Measurements from ENCODE around the gene RBM6. TPM values are rescaled to one million over a fixed set of nuclear protein-coding genes. Genes with fewer than 3 reads are reported as not detected.

Gene RBM6
- total and polyA plus RNA-seq, 9 of the 15 experiments (the other 6 are each of a cell fraction or from before 2014, with no cell fraction given): 19.9 to 82.2 (median 57.8) TPM

- no peak overlapping the region for H2AFZ ChIP-seq (ENCODE audit: low read depth, low read length)
- in situ Hi-C loops (cut with MboI): no loop called here
- H3K4me3 ChIP-seq: no peak overlapping the region
- H3K9ac ChIP-seq (ENCODE audit: insufficient read depth in 1 of 2, low read depth in 2 of 2, low read length in 2 of 2): no peak overlapping the region
- no TSS peak for BruUV-seq (replicated peaks)
- H3K9me1 ChIP-seq (ENCODE audit: control insufficient read depth, insufficient read depth, low read length): no peaks in the 10 kb centered on the region
- no peak for FAIRE-seq
- H3K27me3 ChIP-seq (ENCODE audit: control insufficient read depth in 2 of 2, insufficient read depth in 2 of 2, low read length in 2 of 2): no peaks in the 10 kb centered on the region
- ChIA-PET POLR2A (no interaction called here), CTCF (ENCODE audit: low intra/inter-chr PET ratio) (no interaction called here)
- peaks cover 33% of the 10 kb centered on the region; the same call in 2 of the 3 replicates for H3K36me3 ChIP-seq (ENCODE audit: control insufficient read depth, insufficient read depth, low read length)
- peaks cover 4% of the 10 kb centered on the region; the same call in 1 of the 3 replicates for H3K79me2 ChIP-seq (ENCODE audit: control insufficient read depth, insufficient read depth, low read length)
- H3K27ac ChIP-seq (ENCODE audit: extremely low read depth, low read depth, low read length): no peak overlapping the region
- no peaks in the 10 kb centered on the region for H4K20me1 ChIP-seq (replicated peaks; ENCODE audit: control insufficient read depth, insufficient read depth, low read length)
- no peak overlapping the region for H3K4me2 ChIP-seq (ENCODE audit: insufficient read depth, low read length)
- no peaks in the 10 kb centered on the region for H3K4me1 ChIP-seq (replicated peaks in 1 of 2; ENCODE audit: control insufficient read depth in 2 of 2, insufficient read depth in 2 of 2, low read length in 2 of 2)
- 0% methylated on average over 1 of the region's 1 CpG for WGBS (ENCODE audit: insufficient coverage, low coverage, missing lambda C conversion rate)
- no peak for DNase-seq (ENCODE audit: extremely low read depth in 1 of 4, low spot score in 3 of 4)
- H3K9me3 ChIP-seq (replicated peaks; ENCODE audit: control insufficient read depth, insufficient read depth, low read depth, low read length): no peaks in the 10 kb centered on the region
- no peak for ATAC-seq
- intact Hi-C loops (cut with micrococcal nuclease): no loop called here
- no peak for TF ChIP-seq NR0B1 (IDR thresholded peaks at IDR 0.05; ENCODE audit: partially characterized antibody)
- no peak for TF ChIP-seq CHD1 (IDR thresholded peaks at IDR 0.05; ENCODE audit: low read length)
- no peak for TF ChIP-seq RB1 (IDR thresholded peaks at IDR 0.05; ENCODE audit: low read depth)
- TF ChIP-seq TGIF2 (CRISPR knock-in tag; IDR thresholded peaks at IDR 0.05): no peak
- TF ChIP-seq TSHZ1 (CRISPR knock-in tag; IDR thresholded peaks at IDR 0.05): no peak
- TF ChIP-seq, protein P1, sequence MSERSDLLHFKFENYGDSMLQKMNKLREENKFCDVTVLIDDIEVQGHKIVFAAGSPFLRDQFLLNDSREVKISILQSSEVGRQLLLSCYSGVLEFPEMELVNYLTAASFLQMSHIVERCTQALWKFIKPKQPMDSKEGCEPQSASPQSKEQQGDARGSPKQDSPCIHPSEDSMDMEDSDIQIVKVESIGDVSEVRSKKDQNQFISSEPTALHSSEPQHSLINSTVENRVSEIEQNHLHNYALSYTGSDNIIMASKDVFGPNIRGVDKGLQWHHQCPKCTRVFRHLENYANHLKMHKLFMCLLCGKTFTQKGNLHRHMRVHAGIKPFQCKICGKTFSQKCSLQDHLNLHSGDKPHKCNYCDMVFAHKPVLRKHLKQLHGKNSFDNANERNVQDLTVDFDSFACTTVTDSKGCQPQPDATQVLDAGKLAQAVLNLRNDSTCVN (CRISPR knock-in tag; IDR thresholded peaks at IDR 0.05): no peak
- no peak for TF ChIP-seq CBX2 (IDR thresholded peaks at IDR 0.05; ENCODE audit: insufficient read depth, low read length, poor library complexity, severe bottlenecking)
- no peak for TF ChIP-seq ZNF764 (CRISPR knock-in tag; IDR thresholded peaks at IDR 0.05; ENCODE audit: low read depth)
- no peak for TF ChIP-seq TCF7L2 (IDR thresholded peaks at IDR 0.05; ENCODE audit: low read depth, low read length)
- no peak for TF ChIP-seq ZNF174 (CRISPR knock-in tag; IDR thresholded peaks at IDR 0.05)
- no peak for TF ChIP-seq KDM5B (IDR thresholded peaks at IDR 0.05; ENCODE audit: insufficient replicate concordance, low read depth, low read length)
- no peak for TF ChIP-seq NELFE (IDR thresholded peaks at IDR 0.05; ENCODE audit: insufficient read depth, insufficient read length)
- no peak for TF ChIP-seq SMARCC2 (IDR thresholded peaks at IDR 0.05; ENCODE audit: low read depth)
These were observed 63.9 kb downstream of the RBM6 start for GRCh38 chr3:50003824-50004223.
